SK-N-SH (cell line): ENCODE results near the gene CPTP. TPM values are rescaled to one million over a fixed set of nuclear protein-coding genes. Genes with fewer than 3 reads are reported as not detected.

Experiments used
- CTCF ChIA-PET: fragments of 300-600, 350-600 bp; formaldehyde crosslinking; extraction: SDS; loops from one replicate; lab custom pipeline; 2021; lab: Yijun Ruan, JAX
- POLR2A ChIA-PET: fragments of 350-600 bp; sonication (Branson Sonifier 250); formaldehyde crosslinking; extraction: SDS; loops from one replicate; lab custom pipeline; 2020; ENCODE audit warnings: antibody characterized with exemption, inconsistent platforms; lab: Yijun Ruan, JAX
- DNase-seq: peaks from one replicate; pipeline ENCODE4 v3.0.0; 2012
- H2AFZ ChIP-seq: fragments of 200-600 bp; sonication (generic); 2 replicates; pipeline ENCODE4 v1.8.1; 2016; ENCODE audit warnings: antibody characterized with exemption, mild to moderate bottlenecking, low read depth
- H3F3A ChIP-seq: fragments of 200-600 bp; sonication (generic); replicated peaks from 2 replicates; pipeline ENCODE3; 2016; ENCODE audit warnings: antibody characterized with exemption, mild to moderate bottlenecking; ENCODE audit not compliant: insufficient read depth
- H3K27ac ChIP-seq, 2 experiments: fragments of 200-500 bp in 1 of 2; fragments of 200-600 bp in 1 of 2; sonication (Bioruptor generic) in 1 of 2; sonication (generic), shearing (Covaris generic) in 1 of 2; 2 replicates each; pipeline versions ENCODE4 v1.5.1 to v1.6.1; 2014 to 2016; ENCODE audit warnings: low read depth in 2 of 2, inconsistent platforms in 1 of 2, low read length in 1 of 2, mild to moderate bottlenecking in 1 of 2, mixed read lengths in 1 of 2
- H3K27me3 ChIP-seq: fragments of 200-600 bp; sonication (generic), shearing (Covaris generic); 2 replicates; pipeline ENCODE4 v1.6.1; 2016; ENCODE audit warnings: mixed run types; ENCODE audit not compliant: insufficient read depth
- H3K36me3 ChIP-seq, 2 experiments: fragments of 200-500 bp in 1 of 2; fragments of 200-600 bp in 1 of 2; sonication (Bioruptor generic) in 1 of 2; sonication (generic) in 1 of 2; replicated peaks in 1 of 2; 2 replicates each; pipeline versions ENCODE3 to v1.5.1; 2014 to 2016; ENCODE audit warnings: low read length in 1 of 2, mild to moderate bottlenecking in 1 of 2; ENCODE audit not compliant: insufficient read depth in 2 of 2, control insufficient read depth in 1 of 2
- H3K4me1 ChIP-seq, 2 experiments: fragments of 200-500 bp in 1 of 2; fragments of 200-600 bp in 1 of 2; sonication (Bioruptor generic) in 1 of 2; sonication (generic), shearing (Covaris generic) in 1 of 2; 2 replicates each; pipeline versions ENCODE4 v1.5.1 to v1.6.1; 2014 to 2016; ENCODE audit warnings: low read depth in 1 of 2, low read length in 1 of 2, mixed run types in 1 of 2; ENCODE audit not compliant: insufficient read depth in 2 of 2, control insufficient read depth in 1 of 2
- H3K4me2 ChIP-seq: fragments of 200-600 bp; sonication (generic), shearing (Covaris generic); 2 replicates; pipeline ENCODE4 v1.6.1; 2017; ENCODE audit warnings: mixed run types
- H3K4me3 ChIP-seq, 2 experiments: fragments of 200-500 bp in 1 of 2; fragments of 200-600 bp in 1 of 2; sonication (Bioruptor generic) in 1 of 2; sonication (generic), shearing (Covaris generic) in 1 of 2; 2 replicates each; pipeline versions ENCODE4 v1.5.1 to v1.8.1; 2014 to 2016; ENCODE audit warnings: low read depth in 2 of 2, inconsistent platforms in 1 of 2, low read length in 1 of 2, mild to moderate bottlenecking in 1 of 2, mixed read lengths in 1 of 2, moderate library complexity in 1 of 2
- H3K79me2 ChIP-seq: fragments of 200-600 bp; sonication (generic); 2 replicates; pipeline ENCODE4 v1.8.1; 2017; ENCODE audit warnings: mild to moderate bottlenecking; ENCODE audit not compliant: insufficient read depth
- H3K9ac ChIP-seq: fragments of 200-600 bp; sonication (generic); 2 replicates; pipeline ENCODE4 v1.6.1; 2017; ENCODE audit warnings: mixed run types
- H3K9me2 ChIP-seq: fragments of 200-600 bp; sonication (generic); 2 replicates; pipeline ENCODE4 v1.6.1; 2017; ENCODE audit warnings: mixed run types
- H3K9me3 ChIP-seq: fragments of 200-600 bp; sonication (generic); 2 replicates; pipeline ENCODE4 v1.6.1; 2017; ENCODE audit warnings: mixed run types, mild to moderate bottlenecking, moderate library complexity
- H4K20me1 ChIP-seq: fragments of 200-600 bp; sonication (generic); 2 replicates; pipeline ENCODE4 v1.6.1; 2017; ENCODE audit warnings: mild to moderate bottlenecking, mixed run types; ENCODE audit not compliant: insufficient read depth
- EP300 ChIP-seq, 2 experiments: IDR thresholded peaks; 2 replicates each; pipeline versions ENCODE4 v1.4.0 to v1.6.1; 2012; ENCODE audit warnings: borderline replicate concordance in 1 of 2, low read depth in 1 of 2, low read length in 1 of 2
- EZH2phosphoT487 ChIP-seq: fragments of 200-600 bp; sonication (generic); IDR thresholded peaks from 2 replicates; pipeline ENCODE4 v1.6.1; 2017; ENCODE audit warnings: low read depth, mixed run types, mild to moderate bottlenecking, antibody characterized with exemption, moderate library complexity, borderline replicate concordance
- FOSL2 ChIP-seq: IDR thresholded peaks from 2 replicates; pipeline ENCODE4 v1.4.0; 2012; ENCODE audit warnings: low read depth, mild to moderate bottlenecking, moderate library complexity, borderline replicate concordance
- FOXJ3 ChIP-seq: sonication (generic); formaldehyde crosslinking; IDR thresholded peaks from 2 replicates; pipeline ENCODE4 v1.5.1; 2020; ENCODE audit warnings: mild to moderate bottlenecking, missing genetic modification reagents
- IRF3 ChIP-seq: fragments of 150-350 bp; IDR thresholded peaks from 2 replicates; pipeline ENCODE4 v1.6.1; 2016; ENCODE audit warnings: mild to moderate bottlenecking, low read depth, low read length
- MAX ChIP-seq: IDR thresholded peaks from 2 replicates; pipeline ENCODE4 v1.4.0; 2012; ENCODE audit warnings: low read depth
- PBX3 ChIP-seq: IDR thresholded peaks from 2 replicates; pipeline ENCODE4; 2012
- RAD21 ChIP-seq: IDR thresholded peaks from 2 replicates; pipeline ENCODE4 v1.6.1; 2012; ENCODE audit warnings: mild to moderate bottlenecking, low read length
- RCOR1 ChIP-seq: fragments of 150-350 bp; IDR thresholded peaks from 2 replicates; pipeline ENCODE4 v1.6.1; 2017; ENCODE audit warnings: antibody characterized with exemption, low read length
- REST ChIP-seq: IDR thresholded peaks from 2 replicates; pipeline ENCODE4 v1.6.1; 2012; ENCODE audit warnings: mild to moderate bottlenecking, low read depth, low read length, moderate library complexity
- RFX5 ChIP-seq: IDR thresholded peaks from 2 replicates; pipeline ENCODE4 v1.6.1; 2012; ENCODE audit warnings: mild to moderate bottlenecking, improper control_type of control experiment, low read length
- RXRA ChIP-seq: IDR thresholded peaks from 2 replicates; pipeline ENCODE4 v1.4.0; 2012; ENCODE audit warnings: low read depth, mild to moderate bottlenecking, borderline replicate concordance
- SIN3A ChIP-seq: IDR thresholded peaks from 2 replicates; pipeline ENCODE4 v1.6.1; 2012; ENCODE audit warnings: low read depth, mild to moderate bottlenecking, low read length, moderate library complexity, borderline replicate concordance
- SMC3 ChIP-seq: IDR thresholded peaks from 2 replicates; pipeline ENCODE4 v1.6.1; 2012; ENCODE audit warnings: low read depth, low read length, improper control_type of control experiment
- TEAD4 ChIP-seq: IDR thresholded peaks from 2 replicates; pipeline ENCODE4 v1.4.0; 2012; ENCODE audit warnings: mild to moderate bottlenecking, borderline replicate concordance; ENCODE audit not compliant: insufficient read depth
- USF1 ChIP-seq: IDR thresholded peaks from 2 replicates; pipeline ENCODE4 v1.4.0; 2012; ENCODE audit warnings: low read depth, borderline replicate concordance
- USF2 ChIP-seq: fragments of 150-350 bp; IDR thresholded peaks from 2 replicates; pipeline ENCODE4 v1.6.1; 2017; ENCODE audit warnings: antibody characterized with exemption, low read length, low read depth, borderline replicate concordance
- YY1 ChIP-seq: IDR thresholded peaks from 2 replicates; pipeline ENCODE4 v1.4.0; 2012; ENCODE audit warnings: low read depth, mild to moderate bottlenecking
- WGBS: methylation state at CpG from one replicate; pipeline ENCODE4 v1.1.6; 2017; ENCODE audit warnings: low lambda C conversion rate; 5-methylcytosine and 5-hydroxymethylcytosine counted together
- polyA plus RNA-seq, 3 experiments: library from polyadenylated mRNA; depleted of rRNA; stranded (reverse); fragments of >200 nt; gene quantifications; 2 replicates each; pipeline ENCODE4 v1.2.3, GENCODE V29; 2012

CPTP gene
- polyA plus RNA-seq, 1 of the 3 experiments (the other 2 are of a cell fraction), result 13.4 TPM

GRCh38 chr1:1311107-1312104 lies 13.2 kb upstream of the CPTP start:
- no peaks in the 10 kb centered on the region for H3F3A ChIP-seq
- H3K36me3 ChIP-seq, result peaks cover 4 to 52% of the 10 kb centered on the region in 2 experiments
- ChIA-PET CTCF (interaction anchor here (1.1 kb wide), 1 partner anchor 8 kb away, joined by 3 read pairs; no protein-coding TSS in a partner anchor), POLR2A (no interaction called here)
- H3K4me2 ChIP-seq, result no peak overlapping the region
- DNase-seq, result no peak
- no peaks in the 10 kb centered on the region for H3K27me3 ChIP-seq
- H3K9me3 ChIP-seq, result no peaks in the 10 kb centered on the region
- H3K27ac ChIP-seq, result no peak overlapping the region
- peaks cover 0 to 15% of the 10 kb centered on the region in 2 experiments; a peak in 1 of 4 replicates for H3K4me1 ChIP-seq
- no peaks in the 10 kb centered on the region for H3K9me2 ChIP-seq
- H3K9ac ChIP-seq, result no peak overlapping the region
- no peak overlapping the region for H3K4me3 ChIP-seq
- H2AFZ ChIP-seq, result no peak overlapping the region
- TF ChIP-seq SMC3, result no peak
- no peak for TF ChIP-seq RCOR1
- no peak for TF ChIP-seq RXRA
- TF ChIP-seq TEAD4, result no peak
- TF ChIP-seq FOSL2, result no peak
- TF ChIP-seq EP300 (IDR thresholded peaks at IDR 0.05; ENCODE audit: borderline replicate concordance in 1 of 2, low read depth in 1 of 2, low read length in 1 of 2), result no peak
- no peak for TF ChIP-seq RFX5
- TF ChIP-seq YY1, result no peak
- TF ChIP-seq MAX, result no peak
- no peak for TF ChIP-seq SIN3A
- TF ChIP-seq EZH2phosphoT487, result no peak
- no peak for TF ChIP-seq USF1
- no peak for TF ChIP-seq IRF3
- no peak for TF ChIP-seq USF2
- TF ChIP-seq RAD21, result no peak
- no peak for TF ChIP-seq FOXJ3 (CRISPR knock-in tag)
- TF ChIP-seq PBX3, result no peak
- no peak for TF ChIP-seq REST
- H4K20me1 ChIP-seq, result peaks cover 15% of the 10 kb centered on the region; the same call in 1 of the 2 replicates
- H3K79me2 ChIP-seq, result peaks cover 28% of the 10 kb centered on the region
- 85% methylated on average over 6 of the region's 22 CpGs for WGBS
